DOHH2 (cell line): ENCODE results near the gene PRPF39.

Experiments
- H3F3A ChIP-seq: fragments of 200-600 bp; sonication (generic), shearing (Covaris generic); 2 replicates; pipeline ENCODE4 v1.6.0; 2016; ENCODE audit warnings: antibody characterized with exemption, mild to moderate bottlenecking; ENCODE audit not compliant: control insufficient read depth, insufficient read depth
- H3K27ac ChIP-seq: fragments of 200-600 bp; sonication (generic); 2 replicates; pipeline ENCODE4 v1.5.1; 2014; ENCODE audit warnings: low read depth, mild to moderate bottlenecking, low read length, moderate library complexity
- H3K27me3 ChIP-seq: fragments of 200-600 bp; sonication (generic); 2 replicates; pipeline ENCODE4 v1.6.1; 2014; ENCODE audit warnings: mild to moderate bottlenecking, low read length, mixed read lengths; ENCODE audit not compliant: control insufficient read depth
- H3K36me3 ChIP-seq: fragments of 200-600 bp; sonication (generic); 2 replicates; pipeline ENCODE4 v1.6.1; 2014; ENCODE audit warnings: mild to moderate bottlenecking, low read length, moderate library complexity, mixed read lengths; ENCODE audit not compliant: control insufficient read depth
- H3K4me1 ChIP-seq: fragments of 200-600 bp; sonication (generic); 2 replicates; pipeline ENCODE4 v1.6.1; 2014; ENCODE audit warnings: mild to moderate bottlenecking, low read length, mixed read lengths; ENCODE audit not compliant: control insufficient read depth
- H3K4me2 ChIP-seq: fragments of 200-600 bp; sonication (generic); 2 replicates; pipeline ENCODE4 v1.6.0; 2014; ENCODE audit warnings: mild to moderate bottlenecking, low read length, moderate library complexity
- H3K4me3 ChIP-seq: fragments of 200-600 bp; sonication (generic); 2 replicates; pipeline ENCODE4 v1.5.1; 2014; ENCODE audit warnings: mild to moderate bottlenecking, low read length, mixed read lengths
- H3K79me2 ChIP-seq: fragments of 200-600 bp; sonication (generic); 2 replicates; pipeline ENCODE4 v1.6.1; 2014; ENCODE audit warnings: mild to moderate bottlenecking, low read length, mixed read lengths; ENCODE audit not compliant: control insufficient read depth
- H3K9me2 ChIP-seq: fragments of 200-600 bp; sonication (generic); replicated peaks from 2 replicates; pipeline ENCODE4 v1.6.1; 2014; ENCODE audit warnings: mild to moderate bottlenecking, low read length, mixed read lengths; ENCODE audit not compliant: control insufficient read depth
- H3K9me3 ChIP-seq: fragments of 200-600 bp; sonication (generic); 2 replicates; pipeline ENCODE4 v1.6.1; 2014; ENCODE audit warnings: antibody characterized with exemption, low read length, mixed read lengths; ENCODE audit not compliant: control insufficient read depth, insufficient read depth
- H4K20me1 ChIP-seq: fragments of 200-600 bp; sonication (generic); 2 replicates; pipeline ENCODE4 v1.6.0; 2014; ENCODE audit warnings: low read depth, mild to moderate bottlenecking, antibody characterized with exemption, low read length, moderate library complexity; ENCODE audit not compliant: control insufficient read depth, insufficient read depth
- CTCF ChIP-seq: fragments of 200-600 bp; sonication (generic); IDR thresholded peaks from one replicate; pipeline ENCODE4 v1.5.1; 2014; ENCODE audit warnings: antibody characterized with exemption, mild to moderate bottlenecking, low read depth, low read length; ENCODE audit not compliant: poor library complexity, severe bottlenecking
- EZH2phosphoT487 ChIP-seq: fragments of 200-600 bp; sonication (generic); IDR thresholded peaks from 2 replicates; pipeline ENCODE4 v1.6.1; 2017; ENCODE audit warnings: borderline replicate concordance, mild to moderate bottlenecking, antibody characterized with exemption, low read length, moderate library complexity, mixed read lengths

The PRPF39 gene

GRCh38 chr14:45149602-45150001 is 65.7 kb downstream of the PRPF39 start:
- no peak overlapping the region for H3K4me2 ChIP-seq
- TF ChIP-seq CTCF (no peak), EZH2phosphoT487 (no peak)

GRCh38 chr14:45150386-45150890 is 66.5 kb downstream of the PRPF39 start:
- Histone ChIP-seq H3F3A (no peaks in the 10 kb centered on the region), H3K79me2 (peaks cover 12% of the 10 kb centered on the region), H3K4me3 (no peak overlapping the region), H3K9me2 (no peaks in the 10 kb centered on the region), H4K20me1 (no peaks in the 10 kb centered on the region), H3K4me2 (no peak overlapping the region), H3K4me1 (no peaks in the 10 kb centered on the region), H3K27ac (no peak overlapping the region), H3K9me3 (no peaks in the 10 kb centered on the region), H3K27me3 (no peaks in the 10 kb centered on the region), H3K36me3 (peaks cover 19% of the 10 kb centered on the region)
- no peak for TF ChIP-seq CTCF
- TF ChIP-seq EZH2phosphoT487 = no peak

More at GRCh38 chr14:45149602-45150001, 65.7 kb downstream of the PRPF39 start:
- Histone ChIP-seq H3F3A (no peaks in the 10 kb centered on the region), H3K27ac (no peak overlapping the region), H3K79me2 (peaks cover 21% of the 10 kb centered on the region), H3K4me1 (no peaks in the 10 kb centered on the region), H3K27me3 (no peaks in the 10 kb centered on the region), H4K20me1 (no peaks in the 10 kb centered on the region), H3K4me3 (no peak overlapping the region), H3K9me3 (no peaks in the 10 kb centered on the region), H3K36me3 (peaks cover 27% of the 10 kb centered on the region), H3K9me2 (no peaks in the 10 kb centered on the region)

GRCh38 chr14:45156067-45156466 is 72.2 kb downstream of the PRPF39 start:
- Histone ChIP-seq H3K27ac (no peak overlapping the region), H3K4me3 (no peak overlapping the region), H3K27me3 (no peaks in the 10 kb centered on the region), H3K79me2 (no peaks in the 10 kb centered on the region), H3K36me3 (peaks cover 14% of the 10 kb centered on the region), H3K4me1 (no peaks in the 10 kb centered on the region), H3F3A (no peaks in the 10 kb centered on the region), H4K20me1 (no peaks in the 10 kb centered on the region), H3K9me2 (no peaks in the 10 kb centered on the region), H3K4me2 (no peak overlapping the region), H3K9me3 (no peaks in the 10 kb centered on the region)
- no peak for TF ChIP-seq CTCF
- no peak for TF ChIP-seq EZH2phosphoT487
